ENCODE data around the gene SFN.
"Not testable (repeated sequence)": the region's sequence is repeated elsewhere in the genome, so short reads cannot be mapped to it uniquely, and the experiment has no call there.

Gene SFN

DNA sequence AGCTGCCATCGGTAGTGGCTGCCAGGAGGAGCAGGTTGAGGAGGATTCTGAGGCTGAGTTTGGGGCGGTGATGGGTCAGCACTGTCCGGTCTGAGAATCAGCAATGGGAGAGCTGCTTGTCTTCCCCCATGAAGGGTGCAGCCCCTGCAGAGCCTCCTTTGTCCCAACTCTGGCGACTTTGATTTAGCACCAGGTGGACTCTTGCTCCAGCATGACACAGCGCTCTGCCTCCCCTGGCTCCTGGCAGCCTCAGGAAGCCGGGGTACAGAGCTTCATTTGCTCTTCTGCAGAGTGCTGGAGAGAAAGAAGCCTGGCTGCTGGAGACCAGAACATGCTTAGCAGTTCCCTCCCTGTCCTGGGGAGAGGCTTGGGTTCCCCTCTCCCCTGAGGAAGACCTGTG, 23.2 kb upstream of the SFN start:
- no peak for DNase-seq

DNA sequence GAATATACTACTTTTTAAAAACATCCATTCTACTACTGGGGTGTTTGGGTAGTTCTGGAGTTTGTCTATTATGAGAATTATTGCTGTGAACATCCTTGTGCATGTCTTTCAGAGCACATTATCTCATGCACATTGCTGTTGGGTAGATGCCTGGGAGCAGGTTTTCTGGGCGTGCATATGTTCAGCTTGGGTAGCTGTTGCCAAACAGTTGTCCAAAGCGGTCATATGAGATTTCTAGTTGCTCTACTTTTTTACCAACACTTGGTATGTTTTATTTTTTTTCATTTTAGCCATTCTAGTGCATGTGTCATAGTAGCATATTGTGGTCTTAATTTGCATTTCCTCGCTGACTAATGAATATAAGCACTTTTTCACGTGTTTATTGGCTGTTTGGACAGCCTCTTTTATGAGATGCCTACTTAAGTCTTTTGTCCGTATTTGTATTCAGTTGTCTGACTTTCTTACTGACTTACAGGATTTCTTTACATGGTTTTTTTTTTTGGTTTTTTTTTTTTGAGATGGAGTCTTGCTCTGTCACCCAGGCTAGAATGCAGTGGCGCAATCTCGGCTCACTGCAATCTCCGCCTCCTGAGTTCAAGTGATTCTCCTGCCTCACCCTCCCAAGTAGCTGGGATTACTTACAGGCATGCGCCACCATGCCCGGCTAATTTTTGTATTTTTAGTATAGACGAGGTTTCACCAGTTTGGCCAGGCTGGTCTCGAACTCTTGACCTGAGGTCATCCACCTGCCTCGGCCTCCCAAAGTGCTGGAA, 18.3 kb upstream of the SFN start:
- no peak for DNase-seq

DNA sequence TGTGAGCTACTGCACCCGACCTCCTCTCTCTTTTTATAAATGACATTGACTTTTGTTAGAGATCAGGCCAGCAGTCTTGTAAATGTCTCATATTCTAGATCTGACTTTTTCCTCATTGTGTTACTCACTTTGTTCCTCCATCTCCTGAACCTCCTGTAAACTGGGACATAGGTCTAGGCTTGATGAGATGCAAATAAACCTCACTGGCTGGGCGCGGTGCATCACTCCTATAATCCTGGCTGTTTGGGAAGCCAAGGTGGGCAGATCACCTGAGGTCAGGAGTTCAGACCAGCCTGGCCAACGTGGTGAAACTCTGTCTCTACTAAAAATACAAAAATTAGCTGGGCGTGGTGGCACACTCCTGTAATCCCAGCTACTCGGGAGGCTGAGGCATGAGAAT, 15.1 kb upstream of the SFN start:
- not testable (repeated sequence) for DNase-seq

DNA sequence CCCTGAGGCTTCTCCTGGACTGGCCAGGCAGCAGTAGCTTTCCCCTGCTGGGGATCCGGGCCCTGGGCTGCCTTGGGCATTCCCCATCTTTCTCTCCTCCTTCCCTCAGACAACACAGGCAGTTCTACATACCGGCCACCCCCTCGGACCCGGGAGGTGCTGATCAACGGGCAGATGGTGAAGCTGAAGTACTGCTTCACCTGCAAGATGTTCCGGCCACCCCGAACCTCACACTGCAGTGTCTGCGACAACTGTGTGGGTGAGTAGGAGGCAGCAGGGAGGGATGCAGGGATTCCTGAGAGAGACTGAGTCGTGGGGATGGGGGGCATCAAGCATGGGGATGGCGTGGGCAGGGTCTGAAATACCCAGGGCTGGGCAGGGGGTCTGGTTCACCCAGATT, 14.4 kb upstream of the SFN start:
- no peak for DNase-seq

DNA sequence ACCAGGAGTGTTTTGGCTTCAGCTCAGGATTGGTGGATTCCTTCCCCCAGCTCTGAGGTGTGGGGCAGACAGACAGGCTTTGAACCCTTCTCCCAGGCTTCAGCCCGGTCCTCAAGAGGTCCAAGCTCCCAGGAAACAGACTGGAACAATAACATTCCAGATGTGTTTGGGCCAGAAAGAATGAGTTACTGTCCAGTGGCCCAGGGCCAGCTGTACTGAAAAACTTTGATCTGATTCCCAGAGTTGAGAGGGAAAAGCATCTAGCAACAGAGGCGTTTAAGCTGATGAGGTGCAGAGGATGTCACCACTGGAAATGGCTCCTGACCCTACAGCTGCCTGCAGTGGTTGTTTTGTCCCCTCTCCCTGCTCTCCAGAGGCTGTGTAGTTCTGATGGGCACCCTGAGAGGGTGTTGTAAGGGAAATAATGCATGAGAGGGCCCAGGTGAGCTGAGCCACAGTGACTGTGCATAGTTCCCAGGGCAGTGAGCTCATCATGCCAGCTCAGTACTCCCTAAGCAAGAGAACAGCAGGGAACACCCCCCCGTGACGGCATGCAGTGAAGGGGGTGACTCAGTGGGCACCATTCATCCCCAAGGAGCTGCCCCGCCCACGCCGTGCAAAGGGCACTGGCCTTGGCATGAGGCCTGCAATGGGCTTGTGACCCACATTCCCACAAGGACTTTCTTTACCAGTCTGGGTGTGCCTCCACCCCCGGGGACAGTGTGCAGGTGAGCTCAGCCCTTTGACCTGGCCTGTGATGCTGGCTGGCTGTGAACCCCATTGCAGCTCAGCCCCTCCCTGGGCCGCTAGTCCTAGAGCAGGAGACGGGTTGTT, 13.8 kb upstream of the SFN start:
- DNase-seq, result no peak

DNA sequence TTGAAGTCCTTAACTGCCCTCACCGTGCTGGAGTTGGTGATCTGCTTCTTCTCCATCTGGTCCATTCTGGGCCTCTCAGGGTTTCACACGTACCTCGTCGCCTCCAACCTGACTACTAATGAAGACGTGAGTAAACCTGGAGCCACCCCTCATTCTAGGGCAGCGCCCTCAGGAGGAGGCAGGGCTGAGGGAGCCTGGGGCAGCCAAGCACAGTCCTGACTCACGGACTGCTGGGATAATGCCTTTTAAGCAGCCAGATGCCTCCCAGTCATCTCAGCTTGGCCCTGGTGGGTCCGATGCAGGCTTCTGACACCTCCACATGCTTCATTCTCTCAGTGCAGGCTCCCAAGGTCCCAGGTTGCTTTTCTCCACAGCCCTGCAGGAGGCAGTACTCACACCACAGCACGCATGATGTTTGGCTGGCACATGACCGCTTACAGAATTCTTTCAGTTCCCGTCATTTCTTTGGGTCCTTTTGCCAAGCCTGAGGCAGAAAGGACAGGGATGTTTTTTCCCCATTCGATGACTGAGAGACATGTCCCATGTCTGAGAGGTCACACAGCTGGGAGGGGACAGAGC, 11.8 kb upstream of the SFN start:
- no peak for DNase-seq

GRCh38 chr1:26852701-26853100, 10.2 kb upstream of the SFN start:
- DNase-seq, result no peak

DNA sequence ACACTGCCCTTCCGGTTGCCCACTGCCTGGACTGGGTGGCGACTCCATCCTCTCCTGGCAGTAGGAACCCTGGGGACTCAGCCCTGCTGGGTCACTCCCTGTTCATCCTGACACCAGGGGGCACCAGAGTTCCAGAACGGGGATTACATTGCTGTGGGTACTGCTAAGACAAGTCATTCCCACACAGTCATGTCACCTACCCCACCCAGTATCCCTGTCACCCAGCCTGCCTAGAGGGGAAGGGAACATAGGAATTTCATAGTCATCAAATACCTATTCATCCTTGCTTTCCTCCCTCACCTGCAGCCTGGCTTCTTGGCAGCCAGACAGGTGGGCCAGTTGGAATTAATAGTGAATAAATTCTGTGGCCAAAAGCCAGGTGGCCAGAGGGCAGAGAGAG, 9.8 kb upstream of the SFN start:
- peak; percentile 72 for DNase-seq

DNA sequence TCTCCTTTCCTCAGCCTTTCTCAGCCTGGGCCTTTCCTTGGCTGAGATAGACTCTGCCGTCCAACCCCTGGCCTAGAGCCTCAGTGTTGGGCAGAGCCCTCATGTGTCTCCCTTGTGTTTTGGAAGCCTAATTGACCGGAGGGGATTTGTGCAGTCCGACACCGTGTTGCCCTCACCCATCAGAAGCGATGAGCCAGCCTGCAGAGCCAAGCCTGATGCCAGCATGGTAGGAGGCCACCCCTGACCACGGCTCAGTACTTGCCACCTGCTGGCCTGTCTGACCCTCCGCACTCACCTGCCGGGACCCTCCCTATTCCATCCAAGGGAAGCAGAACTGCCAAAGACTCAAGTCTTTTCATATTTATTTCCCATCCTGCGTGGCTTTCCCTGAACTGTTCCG, 9.3 kb upstream of the SFN start:
- no peak for DNase-seq

DNA sequence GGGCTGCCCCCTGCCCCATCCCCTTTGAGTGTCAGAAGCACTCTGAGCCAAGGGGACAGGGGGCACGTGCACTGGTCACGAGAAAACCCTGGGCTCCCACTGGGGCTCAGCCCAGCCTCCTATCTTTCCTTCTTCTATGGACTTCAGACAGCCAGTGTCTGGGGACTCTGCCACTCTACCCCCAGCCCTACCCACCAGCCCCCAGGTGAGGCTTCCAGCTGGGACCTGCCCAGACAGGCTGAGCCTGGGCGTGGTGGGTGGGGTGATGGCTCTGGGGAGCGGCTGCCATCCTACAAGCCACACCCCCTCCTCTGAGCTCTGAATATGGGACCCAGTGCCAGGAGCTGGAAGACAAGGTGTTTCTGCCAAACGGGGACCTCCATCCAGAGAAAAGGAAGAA, 8.0 kb upstream of the SFN start:
- no peak for DNase-seq

- no peak for DNase-seq
Measured at GRCh38 chr1:26855636-26856035, 7.3 kb upstream of the SFN start.

- DNase-seq, result no peak
Measured at GRCh38 chr1:26856181-26856580, 6.8 kb upstream of the SFN start.

DNA sequence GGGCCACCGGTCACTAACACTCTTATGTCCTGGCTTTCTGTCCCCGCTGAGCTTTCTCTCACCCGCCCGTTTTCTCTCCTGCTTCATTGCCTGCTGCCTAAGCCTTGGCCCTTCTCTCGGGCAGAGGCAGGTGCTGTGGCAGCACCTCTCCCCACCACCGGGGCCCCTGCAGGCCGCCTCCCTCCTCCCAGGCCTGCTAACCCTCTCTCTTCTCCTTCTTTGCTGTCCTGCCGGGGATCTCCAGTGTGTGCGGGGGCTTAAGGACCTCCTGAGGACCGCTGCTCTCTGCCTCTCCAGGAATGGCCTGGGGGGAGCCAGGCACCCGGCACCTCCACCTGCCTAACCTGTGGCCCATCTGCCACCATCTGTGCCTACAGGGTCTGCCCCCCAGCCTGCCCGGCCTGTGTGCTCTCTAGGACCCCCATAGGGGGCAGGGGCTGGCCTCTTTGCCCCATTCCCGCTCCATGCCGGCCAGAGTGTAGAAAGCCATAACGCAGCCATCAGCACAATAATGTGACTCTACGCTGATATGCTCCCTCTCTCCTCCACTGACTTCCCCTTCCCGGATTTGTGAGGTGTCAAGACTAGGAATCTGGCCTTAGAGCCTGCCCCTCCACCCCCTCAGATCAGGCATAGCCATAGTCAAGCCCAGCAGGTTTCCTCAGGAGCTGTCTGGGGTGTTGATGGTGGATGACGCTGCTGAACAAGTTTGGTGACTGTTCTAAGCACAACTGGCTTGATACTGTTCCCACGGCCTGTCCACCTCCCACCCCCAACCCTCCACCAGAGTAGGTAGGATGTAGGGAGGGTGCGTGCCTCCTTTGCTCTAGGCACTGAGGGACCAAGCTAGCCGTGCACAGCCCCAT, 6.1 kb upstream of the SFN start:
- no peak for DNase-seq

DNA sequence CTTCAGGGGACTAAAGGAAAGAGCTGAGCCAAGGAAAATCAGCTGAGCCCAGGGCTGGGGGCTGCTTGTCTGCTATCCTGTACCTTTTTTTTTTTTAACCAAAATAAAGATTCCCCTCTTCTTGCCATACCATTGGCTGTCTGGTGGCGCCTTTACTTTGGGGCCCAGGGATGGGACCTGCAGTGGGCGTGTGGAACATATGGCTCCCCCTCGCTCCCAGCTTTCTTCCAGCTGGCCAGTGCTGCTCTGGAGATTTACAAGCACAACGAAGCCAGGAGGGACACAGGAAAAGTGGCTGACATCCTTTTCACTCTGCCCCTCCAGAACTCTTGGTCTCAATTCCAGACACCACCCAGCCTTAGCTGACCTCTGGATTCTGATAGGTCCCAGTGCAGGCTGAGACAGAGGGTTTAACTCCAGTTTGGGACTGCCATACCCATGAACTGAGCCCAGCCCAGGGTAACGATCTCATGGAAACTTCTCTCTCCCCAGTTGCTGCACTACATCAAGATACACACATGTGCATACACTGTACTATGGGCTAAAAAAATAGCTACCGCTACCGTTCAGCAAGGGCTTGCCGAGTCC, 5.4 kb upstream of the SFN start:
- DNase-seq, result no peak

- no peak for DNase-seq
Measured at GRCh38 chr1:26858160-26858559, 4.8 kb upstream of the SFN start.

GRCh38 chr1:26858891-26859640, 3.9 kb upstream of the SFN start:
- DNase-seq, result no peak

- no peak for DNase-seq
Measured at GRCh38 chr1:26861286-26861701, 1.7 kb upstream of the SFN start.

DNA sequence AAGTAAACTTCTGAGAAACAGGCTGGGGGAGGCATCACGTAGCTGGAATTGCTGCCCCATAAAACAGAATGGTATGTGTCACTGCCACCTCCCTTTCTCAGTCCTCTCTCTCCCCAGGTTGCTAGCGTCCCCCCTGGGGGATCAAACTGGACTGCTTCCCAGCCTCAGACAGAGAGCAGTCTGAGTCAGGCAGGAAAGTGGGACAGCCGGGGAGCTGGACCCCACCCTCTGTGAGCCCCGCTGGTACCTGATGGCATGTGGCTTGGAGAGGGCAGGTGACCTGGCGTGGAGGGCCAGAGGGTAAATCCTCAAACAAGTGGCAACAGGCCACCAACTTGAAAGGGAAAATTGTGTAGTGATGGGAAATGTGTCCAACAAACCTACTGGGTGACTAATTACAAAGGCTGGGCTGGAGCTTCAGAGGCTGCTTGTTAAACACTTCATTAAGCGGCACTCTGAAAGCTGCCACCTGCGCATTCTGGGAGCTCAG, 1.0 kb upstream of the SFN start:
- no peak for DNase-seq

DNA sequence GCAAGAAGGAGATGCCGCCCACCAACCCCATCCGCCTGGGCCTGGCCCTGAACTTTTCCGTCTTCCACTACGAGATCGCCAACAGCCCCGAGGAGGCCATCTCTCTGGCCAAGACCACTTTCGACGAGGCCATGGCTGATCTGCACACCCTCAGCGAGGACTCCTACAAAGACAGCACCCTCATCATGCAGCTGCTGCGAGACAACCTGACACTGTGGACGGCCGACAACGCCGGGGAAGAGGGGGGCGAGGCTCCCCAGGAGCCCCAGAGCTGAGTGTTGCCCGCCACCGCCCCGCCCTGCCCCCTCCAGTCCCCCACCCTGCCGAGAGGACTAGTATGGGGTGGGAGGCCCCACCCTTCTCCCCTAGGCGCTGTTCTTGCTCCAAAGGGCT, 732 bp downstream of the SFN start:
- no peak for DNase-seq

DNA sequence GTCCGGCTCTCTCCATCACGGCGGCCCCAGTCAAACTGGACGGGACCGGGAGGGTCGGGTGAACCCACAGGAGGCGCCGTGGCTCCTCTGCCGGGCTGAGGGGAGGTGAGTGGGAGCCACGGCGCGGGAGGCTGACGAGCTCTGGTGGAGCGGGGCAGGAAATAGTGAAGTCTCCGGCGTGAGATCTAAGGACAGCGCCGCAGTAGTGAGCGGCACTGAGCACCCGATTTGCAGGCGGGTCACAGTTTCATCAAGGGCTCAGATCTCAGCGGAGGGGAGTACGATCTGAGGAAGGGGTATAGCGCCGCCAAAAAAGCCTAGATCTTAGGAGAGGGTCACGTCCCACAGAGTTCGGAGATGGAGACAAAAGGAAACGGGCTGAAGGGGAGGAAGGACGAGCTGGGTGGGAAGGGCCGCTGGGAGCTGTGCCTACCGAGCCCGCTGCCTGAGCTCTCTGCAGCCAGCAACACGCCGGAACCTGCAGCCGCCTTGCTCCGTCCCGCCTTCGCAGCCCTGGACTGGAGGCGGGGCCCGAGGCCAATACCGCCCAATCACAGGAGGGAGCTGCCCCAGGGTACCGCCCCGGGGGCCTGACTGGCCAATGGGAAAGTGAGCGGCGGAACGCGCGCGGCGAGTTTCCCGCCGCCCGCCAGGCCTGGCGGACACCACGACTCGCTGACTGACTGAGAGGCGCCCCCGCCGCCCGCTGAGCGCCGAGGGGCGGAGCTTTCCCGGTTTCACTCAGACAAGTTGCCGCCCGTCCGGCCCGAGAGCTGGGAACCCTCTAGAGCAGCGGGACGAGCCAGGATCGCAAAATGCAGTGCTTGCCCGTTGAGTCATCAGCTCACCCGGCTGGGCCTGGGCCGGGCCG, 1.9 kb downstream of the SFN start:
- peak; percentile 99 for DNase-seq

- not testable (repeated sequence) for DNase-seq
Measured at GRCh38 chr1:26873097-26873496, 10.1 kb downstream of the SFN start.
